H1 (cell line): ENCODE data around the gene PCSK4. TPM values are rescaled to one million over a fixed set of nuclear protein-coding genes. Genes with fewer than 3 reads are reported as not detected.

Experiments used
- CTCF ChIA-PET: fragments of 300-600 bp; sonication (Branson Sonifier 250); formaldehyde crosslinking; loops from one replicate; lab custom pipeline; 2021; ENCODE audit not compliant: partially characterized antibody; lab: Charles Lee
- POLR2A ChIA-PET: fragments of 300-600 bp; sonication (Branson Sonifier 250); formaldehyde crosslinking; loops from one replicate; lab custom pipeline; 2021; ENCODE audit warnings: inconsistent platforms; ENCODE audit not compliant: partially characterized antibody; lab: Charles Lee
- DNase-seq, 2 experiments: peaks; one replicate each; pipeline versions ENCODE4 v3.0.0 to v3.0.0-alpha.2; 2010 to 2022; ENCODE audit warnings: low spot score in 2 of 2, low read depth in 1 of 2, mixed read lengths in 1 of 2
- FAIRE-seq: peaks from 2 replicates; lab custom pipeline; 2011; peaks lifted over from hg19 to GRCh38; lab: Jason Lieb, UNC
- H2AFZ ChIP-seq: 2 replicates; pipeline ENCODE4 v1.8.1; 2012; ENCODE audit warnings: low read length, inconsistent platforms
- H2AK5ac ChIP-seq: 2 replicates; pipeline ENCODE4 v1.6.1; 2013; ENCODE audit warnings: low read depth, low read length
- H2BK120ac ChIP-seq: replicated peaks from 2 replicates; pipeline ENCODE3; 2013; ENCODE audit warnings: low read depth, low read length, inconsistent platforms
- H2BK12ac ChIP-seq: 2 replicates; pipeline ENCODE4 v1.6.1; 2013; ENCODE audit warnings: low read depth, low read length
- H2BK15ac ChIP-seq: 2 replicates; pipeline ENCODE4 v1.6.1; 2013; ENCODE audit warnings: low read length
- H2BK20ac ChIP-seq: 2 replicates; pipeline ENCODE4 v1.6.1; 2013; ENCODE audit warnings: low read length
- H2BK5ac ChIP-seq: 2 replicates; pipeline ENCODE4 v1.6.1; 2013; ENCODE audit warnings: low read depth, low read length
- H3K14ac ChIP-seq: 2 replicates; pipeline ENCODE4 v1.6.1; 2013; ENCODE audit warnings: inconsistent platforms; ENCODE audit not compliant: insufficient read length
- H3K18ac ChIP-seq: 2 replicates; pipeline ENCODE4 v1.6.1; 2013; ENCODE audit warnings: low read length; ENCODE audit errors: extremely low read depth
- H3K23ac ChIP-seq: 2 replicates; pipeline ENCODE4 v1.6.1; 2013; ENCODE audit warnings: inconsistent platforms; ENCODE audit not compliant: insufficient read length
- H3K23me2 ChIP-seq: 2 replicates; pipeline ENCODE4 v1.6.1; 2013; ENCODE audit warnings: low read depth, low read length
- H3K27ac ChIP-seq: 2 replicates; pipeline ENCODE4 v1.6.1; 2011; ENCODE audit warnings: low read depth, low read length, inconsistent platforms
- H3K27me3 ChIP-seq, 4 experiments: replicated peaks in 1 of 4; 1 replicate in 1 of 4; 2 replicates in 3 of 4; pipeline versions ENCODE4 v1.6.1 to v1.8.1; 2011 to 2013; ENCODE audit warnings: low read length in 3 of 4, mild to moderate bottlenecking in 3 of 4, inconsistent platforms in 2 of 4, mixed read lengths in 2 of 4, moderate library complexity in 1 of 4; ENCODE audit not compliant: control insufficient read depth in 3 of 4, insufficient read depth in 3 of 4; ENCODE audit errors: extremely low read depth in 1 of 4
- H3K36me3 ChIP-seq, 4 experiments: 2 replicates each; pipeline versions ENCODE4 v1.6.1 to v1.8.1; 2011 to 2013; ENCODE audit warnings: mild to moderate bottlenecking in 4 of 4, low read length in 3 of 4, moderate library complexity in 2 of 4, control low read depth in 1 of 4, inconsistent platforms in 1 of 4; ENCODE audit not compliant: insufficient read depth in 4 of 4, control insufficient read depth in 2 of 4
- H3K4ac ChIP-seq: replicated peaks from 2 replicates; pipeline ENCODE3; 2013; ENCODE audit warnings: low read length, low read depth, mixed read lengths, inconsistent platforms; ENCODE audit not compliant: insufficient read length
- H3K4me1 ChIP-seq, 4 experiments: replicated peaks in 1 of 4; 1 replicate in 1 of 4; 2 replicates in 3 of 4; pipeline versions ENCODE4 v1.6.1 to v1.8.1; 2011 to 2013; ENCODE audit warnings: low read length in 3 of 4, inconsistent platforms in 2 of 4, mixed read lengths in 1 of 4; ENCODE audit not compliant: insufficient read depth in 4 of 4, control insufficient read depth in 3 of 4
- H3K4me2 ChIP-seq, 2 experiments: 2 replicates each; pipeline versions ENCODE4 v1.6.1 to v1.8.1; 2011 to 2013; ENCODE audit warnings: low read depth in 2 of 2, low read length in 2 of 2, control low read depth in 1 of 2, inconsistent platforms in 1 of 2, mild to moderate bottlenecking in 1 of 2; ENCODE audit not compliant: insufficient read depth in 1 of 2
- H3K4me3 ChIP-seq, 4 experiments: fragments of 200-600, 300-600 bp in 1 of 4; sonication (generic), shearing (Covaris generic), sonication (Bioruptor Twin) in 1 of 4; 2 replicates each; pipeline versions ENCODE4 v1.5.1 to v1.8.1; 2011 to 2016; ENCODE audit warnings: low read length in 4 of 4, low read depth in 3 of 4, control low read depth in 2 of 4, inconsistent platforms in 2 of 4, mild to moderate bottlenecking in 2 of 4, mixed read lengths in 1 of 4, moderate library complexity in 1 of 4; ENCODE audit not compliant: insufficient read depth in 2 of 4; ENCODE audit errors: extremely low read depth in 1 of 4
- H3K56ac ChIP-seq: replicated peaks from 2 replicates; pipeline ENCODE3; 2013; ENCODE audit warnings: low read depth, mild to moderate bottlenecking, mixed read lengths, low read length, inconsistent platforms; ENCODE audit not compliant: insufficient read length
- H3K79me1 ChIP-seq: 2 replicates; pipeline ENCODE4 v1.6.1; 2013; ENCODE audit warnings: low read depth, low read length, control low read depth
- H3K79me2 ChIP-seq, 2 experiments: 2 replicates each; pipeline versions ENCODE4 v1.6.1 to v1.8.1; 2012 to 2013; ENCODE audit warnings: low read length in 2 of 2, mild to moderate bottlenecking in 2 of 2, inconsistent platforms in 1 of 2; ENCODE audit not compliant: insufficient read depth in 2 of 2, control insufficient read depth in 1 of 2
- H3K9ac ChIP-seq, 4 experiments: replicated peaks in 1 of 4; 1 replicate in 1 of 4; 2 replicates in 3 of 4; pipeline versions ENCODE4 v1.6.1 to v1.8.1; 2011 to 2013; ENCODE audit warnings: low read depth in 3 of 4, low read length in 3 of 4, control low read depth in 2 of 4, mild to moderate bottlenecking in 2 of 4, moderate library complexity in 2 of 4, inconsistent platforms in 1 of 4; ENCODE audit errors: extremely low read depth in 1 of 4
- H3K9me3 ChIP-seq, 2 experiments: 2 replicates each; pipeline versions ENCODE4 v1.6.1 to v1.8.1; 2012 to 2013; ENCODE audit warnings: mild to moderate bottlenecking in 2 of 2, moderate library complexity in 2 of 2, control low read depth in 1 of 2, inconsistent platforms in 1 of 2, low read depth in 1 of 2, low read length in 1 of 2, mixed read lengths in 1 of 2; ENCODE audit not compliant: insufficient read depth in 2 of 2
- H4K20me1 ChIP-seq, 2 experiments: replicated peaks in 1 of 2; 2 replicates each; pipeline versions ENCODE3 to v1.8.1; 2011 to 2013; ENCODE audit warnings: inconsistent platforms in 2 of 2, low read length in 2 of 2, mild to moderate bottlenecking in 1 of 2; ENCODE audit not compliant: insufficient read depth in 2 of 2, control insufficient read depth in 1 of 2
- H4K5ac ChIP-seq: 2 replicates; pipeline ENCODE4 v1.6.1; 2013; ENCODE audit warnings: low read length, low read depth, mixed read lengths, inconsistent platforms; ENCODE audit not compliant: insufficient read length
- H4K8ac ChIP-seq: 2 replicates; pipeline ENCODE4 v1.8.0; 2013; ENCODE audit warnings: mild to moderate bottlenecking, moderate library complexity, low read length, inconsistent platforms; ENCODE audit not compliant: insufficient read depth; ENCODE audit errors: extremely low read depth
- H4K91ac ChIP-seq: replicated peaks from 2 replicates; pipeline ENCODE3; 2013; ENCODE audit warnings: low read length, mixed read lengths, inconsistent platforms; ENCODE audit not compliant: insufficient read length
- MAX ChIP-seq: IDR thresholded peaks from 2 replicates; pipeline ENCODE4 v1.6.1; 2012; ENCODE audit warnings: inconsistent platforms
- WGBS, 2 experiments: shearing (Covaris generic) in 1 of 2; methylation state at CpG; one replicate each; pipeline versions ENCODE4 v1.1.6 to v1.1.7; 2013 to 2015; ENCODE audit warnings: low lambda C conversion rate in 2 of 2, mixed read lengths in 2 of 2, inconsistent platforms in 1 of 2, low coverage in 1 of 2, missing lambda C conversion rate in 1 of 2; ENCODE audit not compliant: insufficient replicate concordance in 2 of 2, insufficient coverage in 1 of 2, insufficient read length in 1 of 2; ENCODE audit errors: extremely low coverage in 1 of 2, missing lambda C conversion rate in 1 of 2; 5-methylcytosine and 5-hydroxymethylcytosine counted together
- polyA plus RNA-seq, 7 experiments: library from polyadenylated mRNA; depleted of rRNA in 3 of 7; stranded (reverse) in 5 of 7; unstranded in 2 of 7; fragments of >200 nt in 5 of 7; fragments of 200-250 nt in 2 of 7; gene quantifications; 1 replicate in 5 of 7; 2 replicates in 1 of 7; 4 replicates in 1 of 7; pipeline versions ENCODE4 v1.2.1 to v1.2.3, GENCODE V29; 2011 to 2013; ENCODE audit warnings: missing spikeins in 2 of 7, mixed read lengths in 2 of 7
- total RNA-seq: library from RNA; stranded (reverse); fragmentation: NEBNext Ultra II Directional; extraction: Animal tissue kit (Norgen Biotek cat#: 25700); gene quantifications from 2 replicates; pipeline ENCODE4 v1.2.1, GENCODE V29; 2021
- TF ChIP-seq, protein P1 (sequence below): IDR thresholded peaks from 2 replicates; pipeline ENCODE4 v1.6.1; 2012; ENCODE audit warnings: inconsistent platforms
- TF ChIP-seq, protein P2 (sequence below): IDR thresholded peaks from 2 replicates; pipeline ENCODE4 v1.6.1; 2011; ENCODE audit warnings: low read length, improper control_type of control experiment

PCSK4 gene
- total and polyA plus RNA-seq, 2 of the 8 experiments (the other 6 are each of a cell fraction or from before 2014, with no cell fraction given), result 9.8 to 10.7 TPM

GRCh38 chr19:1469255-1470054, 20.7 kb downstream of the PCSK4 start:
- no peak overlapping the region for H3K14ac ChIP-seq
- H2BK15ac ChIP-seq, result no peak overlapping the region
- ChIA-PET CTCF (interaction anchor here (2.5 to 5.5 kb wide), 2 partner anchors 8 to 12 kb away, joined by 13 to 53 read pairs; no protein-coding TSS in a partner anchor), POLR2A (interaction anchor here (0.6 to 5.5 kb wide), 7 partner anchors 9 to 201 kb away, joined by 3 to 72 read pairs (median 4); partner anchors contain the start of gene CIRBP)
- H3K18ac ChIP-seq, result no peak overlapping the region
- H3K23ac ChIP-seq, result no peak overlapping the region
- peaks cover 0 to 51% (median 28%) of the 10 kb centered on the region in 4 experiments; a peak in 5 of 7 replicates for H3K4me1 ChIP-seq
- H3K4me2 ChIP-seq, result peak overlapping the region; percentile 86 to 91
- FAIRE-seq (no peak), DNase-seq (no peak)
- no peak overlapping the region for H3K9ac ChIP-seq
- H2BK20ac ChIP-seq, result no peak overlapping the region
- H4K91ac ChIP-seq, result no peak overlapping the region
- H2AFZ ChIP-seq, result no peak overlapping the region
- H2BK5ac ChIP-seq, result no peak overlapping the region
- H3K4me3 ChIP-seq, result peak overlapping the region in 1 of 4 experiments; percentile 56; a peak in 3 of 8 replicates
- peaks cover 23 to 56% of the 10 kb centered on the region in 2 experiments for H4K20me1 ChIP-seq
- WGBS, 2 experiments, result 6% methylated on average over 42 of the region's 117 CpGs; no CpG with 5 or more reads in 1 of the 2 experiments
- peaks cover 0 to 41% (median 0%) of the 10 kb centered on the region in 4 experiments; a peak in 2 of 8 replicates for H3K36me3 ChIP-seq
- peaks cover 0 to 7% of the 10 kb centered on the region in 2 experiments; a peak in 1 of 4 replicates for H3K9me3 ChIP-seq
- no peak overlapping the region for H3K27ac ChIP-seq
- peaks cover 13% of the 10 kb centered on the region; the same call in 1 of the 2 replicates for H3K23me2 ChIP-seq
- H3K27me3 ChIP-seq, result peaks cover 65 to 89% (median 86%) of the 10 kb centered on the region in 4 experiments
- H4K5ac ChIP-seq, result no peak overlapping the region
- peak overlapping the region; percentile 79; the same call in 1 of the 2 replicates for H4K8ac ChIP-seq
- no peaks in the 10 kb centered on the region for H3K79me2 ChIP-seq
- H2BK120ac ChIP-seq, result no peak overlapping the region
- no peak overlapping the region for H3K4ac ChIP-seq
- H3K79me1 ChIP-seq, result no peaks in the 10 kb centered on the region
- no peak overlapping the region for H3K56ac ChIP-seq
- peak; percentile 49; the same call in 1 of the 2 replicates for TF ChIP-seq MAX
- TF ChIP-seq, protein P1, sequence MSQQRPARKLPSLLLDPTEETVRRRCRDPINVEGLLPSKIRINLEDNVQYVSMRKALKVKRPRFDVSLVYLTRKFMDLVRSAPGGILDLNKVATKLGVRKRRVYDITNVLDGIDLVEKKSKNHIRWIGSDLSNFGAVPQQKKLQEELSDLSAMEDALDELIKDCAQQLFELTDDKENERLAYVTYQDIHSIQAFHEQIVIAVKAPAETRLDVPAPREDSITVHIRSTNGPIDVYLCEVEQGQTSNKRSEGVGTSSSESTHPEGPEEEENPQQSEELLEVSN, result 0 out of 2 replicates have a peak, but pooled peaks have one; percentile 30
- TF ChIP-seq, protein P2, sequence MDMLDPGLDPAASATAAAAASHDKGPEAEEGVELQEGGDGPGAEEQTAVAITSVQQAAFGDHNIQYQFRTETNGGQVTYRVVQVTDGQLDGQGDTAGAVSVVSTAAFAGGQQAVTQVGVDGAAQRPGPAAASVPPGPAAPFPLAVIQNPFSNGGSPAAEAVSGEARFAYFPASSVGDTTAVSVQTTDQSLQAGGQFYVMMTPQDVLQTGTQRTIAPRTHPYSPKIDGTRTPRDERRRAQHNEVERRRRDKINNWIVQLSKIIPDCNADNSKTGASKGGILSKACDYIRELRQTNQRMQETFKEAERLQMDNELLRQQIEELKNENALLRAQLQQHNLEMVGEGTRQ, result no peak
- no peak overlapping the region for H2BK12ac ChIP-seq
- no peak overlapping the region for H2AK5ac ChIP-seq
